ENCODE data around the gene NAALADL1. TPM values are rescaled to one million over a fixed set of nuclear protein-coding genes. Genes with fewer than 3 reads are reported as not detected.

Gene NAALADL1
- total RNA-seq, 1 experiment from 2014 or later, result not detected

GRCh38 chr11:65087216-65087615, 28.9 kb upstream of the NAALADL1 start:
- no peak for DNase-seq
- Histone ChIP-seq H3K9me3 (replicated peaks) (no peaks in the 10 kb centered on the region), H3K36me3 (peaks cover 6% of the 10 kb centered on the region; the same call in 1 of the 2 replicates), H3K4me1 (peaks cover 5% of the 10 kb centered on the region), H3K27me3 (no peaks in the 10 kb centered on the region), H3K27ac (no peak overlapping the region), H3K4me3 (no peak overlapping the region)

GRCh38 chr11:65086809-65087208, 28.5 kb upstream of the NAALADL1 start:
- H3K4me3 ChIP-seq, result no peak overlapping the region

GRCh38 chr11:65085446-65085845, 27.1 kb upstream of the NAALADL1 start:
- H3K27me3 ChIP-seq, result no peaks in the 10 kb centered on the region
- no peaks in the 10 kb centered on the region for H3K9me3 ChIP-seq (replicated peaks)
- peaks cover 18% of the 10 kb centered on the region for H3K36me3 ChIP-seq
- no peak overlapping the region for H3K27ac ChIP-seq
- H3K4me3 ChIP-seq, result no peak overlapping the region
- DNase-seq, result no peak
- H3K4me1 ChIP-seq, result peaks cover 5% of the 10 kb centered on the region

More at GRCh38 chr11:65086809-65087208, 28.5 kb upstream of the NAALADL1 start:
- no peak for DNase-seq
- no peaks in the 10 kb centered on the region for H3K27me3 ChIP-seq
- H3K27ac ChIP-seq, result no peak overlapping the region
- H3K36me3 ChIP-seq, result peaks cover 8% of the 10 kb centered on the region; the same call in 1 of the 2 replicates
- peaks cover 5% of the 10 kb centered on the region for H3K4me1 ChIP-seq
- no peaks in the 10 kb centered on the region for H3K9me3 ChIP-seq (replicated peaks)

DNA sequence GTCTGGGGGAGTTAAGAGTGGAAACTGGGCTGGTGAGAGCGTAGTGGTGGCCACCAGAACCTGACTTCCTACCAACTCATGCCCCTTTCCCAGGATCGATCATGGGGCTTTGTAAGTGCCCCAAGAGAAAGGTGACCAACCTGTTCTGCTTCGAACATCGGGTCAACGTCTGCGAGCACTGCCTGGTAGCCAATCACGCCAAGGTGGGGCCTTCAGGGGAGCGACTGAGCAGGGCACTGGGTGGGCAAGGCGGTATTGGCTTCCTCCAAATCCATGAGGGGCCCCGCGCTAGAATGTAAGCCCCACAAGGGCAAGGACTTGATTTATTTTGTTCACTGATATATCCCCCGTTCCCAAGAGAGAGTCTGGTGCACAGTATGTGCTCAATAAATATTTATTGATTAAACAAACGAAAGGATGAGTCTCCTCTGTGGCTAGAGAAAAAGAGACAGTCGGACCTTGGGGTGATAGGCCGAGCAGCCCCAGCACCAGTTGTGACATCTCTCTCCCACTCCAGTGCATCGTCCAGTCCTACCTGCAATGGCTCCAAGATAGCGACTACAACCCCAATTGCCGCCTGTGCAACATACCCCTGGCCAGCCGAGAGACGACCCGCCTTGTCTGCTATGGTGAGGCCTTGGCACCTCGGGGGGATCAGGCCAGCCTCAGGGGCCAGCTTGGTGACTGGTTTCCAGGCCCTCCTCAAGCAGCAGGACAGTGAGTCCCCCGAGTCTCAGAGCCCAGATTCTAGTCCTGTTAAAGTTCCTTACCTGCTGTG, 26.4 kb upstream of the NAALADL1 start:
- DNase-seq, result no peak
- Histone ChIP-seq H3K4me3 (peak overlapping the region; percentile 84), H3K27ac (peak overlapping the region; percentile 83), H3K36me3 (peaks cover 22% of the 10 kb centered on the region), H3K4me1 (peaks cover 5% of the 10 kb centered on the region), H3K27me3 (no peaks in the 10 kb centered on the region), H3K9me3 (replicated peaks) (no peaks in the 10 kb centered on the region)

DNA sequence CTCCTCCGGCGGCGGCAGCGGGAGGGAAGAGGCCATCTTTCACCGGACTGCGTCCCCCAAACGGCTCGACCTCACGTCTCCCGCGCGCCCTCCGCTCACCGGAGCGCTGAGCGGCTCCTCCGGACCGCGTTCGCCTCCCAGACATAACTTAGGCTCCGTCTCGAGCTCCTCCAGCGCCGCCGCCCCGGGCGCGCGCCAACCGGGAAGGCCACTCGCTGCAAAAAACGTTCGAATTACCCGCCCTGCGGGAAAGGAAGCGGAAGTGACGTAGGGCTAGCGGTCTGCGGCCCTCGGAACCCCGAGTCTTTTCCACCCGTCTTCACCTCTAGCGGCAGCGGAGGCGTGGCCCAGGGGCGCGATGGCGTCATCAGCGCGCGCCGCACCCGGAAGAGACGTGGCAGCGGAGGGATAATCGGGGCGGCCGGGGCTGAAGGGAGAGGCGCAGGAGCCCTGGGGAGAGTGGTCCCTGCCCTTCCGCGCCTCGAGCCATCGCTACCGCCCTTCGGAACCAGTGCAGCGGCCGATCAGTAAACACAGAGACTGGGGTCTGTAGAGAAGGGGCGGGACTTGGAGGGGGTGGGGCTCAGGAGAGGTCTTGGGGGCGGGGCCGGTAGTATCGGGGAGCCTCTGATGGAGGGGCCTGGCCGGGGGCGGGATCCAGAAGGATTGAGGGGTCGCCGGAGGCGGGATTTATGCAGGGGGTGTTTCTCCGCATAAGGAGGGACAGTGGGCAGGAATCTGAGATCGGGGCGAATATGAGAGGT, 25.7 kb upstream of the NAALADL1 start, which contains the start of the genes CDCA5 and ZFPL1:
Gene CDCA5, minus strand, starts transcription at position 207 of the 764 bp plus-strand sequence. Its CDS starts 62 bp downstream, at position 145.
Gene ZFPL1, plus strand, starts transcription at position 389 of the 764 bp plus-strand sequence. CDS start 477 bp downstream, outside the sequence.
- peaks cover 5% of the 10 kb centered on the region for H3K4me1 ChIP-seq
- peaks cover 28% of the 10 kb centered on the region for H3K36me3 ChIP-seq
- H3K27ac ChIP-seq, result peak within 1 kb of the TSS; percentile 83
- peak within 1 kb of the TSS; percentile 84 for H3K4me3 ChIP-seq
- no peaks in the 10 kb centered on the region for H3K9me3 ChIP-seq (replicated peaks)
- DNase-seq, result peak; percentile 93 to 95
- H3K27me3 ChIP-seq, result no peaks in the 10 kb centered on the region

GRCh38 chr11:65083134-65083833, 24.9 kb upstream of the NAALADL1 start:
- H3K4me1 ChIP-seq, result peaks cover 5% of the 10 kb centered on the region
- no peak for DNase-seq
- peak overlapping the region; percentile 83 for H3K27ac ChIP-seq
- peaks cover 36% of the 10 kb centered on the region for H3K36me3 ChIP-seq
- H3K9me3 ChIP-seq (replicated peaks), result no peaks in the 10 kb centered on the region
- no peaks in the 10 kb centered on the region for H3K27me3 ChIP-seq
- H3K4me3 ChIP-seq, result peak overlapping the region; percentile 84

- H3K36me3 ChIP-seq, result peaks cover 53% of the 10 kb centered on the region
Measured at GRCh38 chr11:65078786-65079342, 20.5 kb upstream of the NAALADL1 start.

GRCh38 chr11:65078151-65078550, 19.8 kb upstream of the NAALADL1 start:
- H3K4me1 ChIP-seq, result peaks cover 5% of the 10 kb centered on the region
- no peaks in the 10 kb centered on the region for H3K9me3 ChIP-seq (replicated peaks)
- H3K36me3 ChIP-seq, result peaks cover 53% of the 10 kb centered on the region
- H3K27ac ChIP-seq, result no peak overlapping the region
- no peak overlapping the region for H3K4me3 ChIP-seq
- H3K27me3 ChIP-seq, result no peaks in the 10 kb centered on the region
- peak; percentile 23 to 54 for DNase-seq

More at GRCh38 chr11:65078786-65079342, 20.5 kb upstream of the NAALADL1 start:
- Histone ChIP-seq H3K9me3 (replicated peaks) (no peaks in the 10 kb centered on the region), H3K4me3 (no peak overlapping the region), H3K4me1 (peaks cover 5% of the 10 kb centered on the region), H3K27me3 (no peaks in the 10 kb centered on the region), H3K27ac (no peak overlapping the region)
- no peak for DNase-seq

DNA sequence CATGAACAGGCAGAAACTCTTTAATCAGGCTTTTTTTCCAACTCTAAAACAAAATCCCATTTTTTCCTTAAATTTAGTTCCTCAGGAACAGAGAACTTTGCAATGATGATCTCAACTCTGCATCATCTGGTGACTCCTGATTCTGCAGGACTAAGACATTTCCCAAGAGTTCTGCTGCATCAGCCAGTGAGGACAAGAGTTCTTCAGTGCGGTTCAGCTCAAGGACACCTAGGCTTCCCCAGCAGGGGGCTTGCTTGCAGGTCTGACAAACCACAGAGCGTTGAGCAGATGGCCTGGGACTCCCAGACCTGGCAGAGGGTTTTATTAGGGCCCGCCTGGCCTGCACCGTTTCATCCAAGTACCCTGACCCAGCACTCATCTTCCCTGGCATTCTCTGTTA, 19.1 kb upstream of the NAALADL1 start:
- no peak for DNase-seq
- Histone ChIP-seq H3K27me3 (no peaks in the 10 kb centered on the region), H3K27ac (no peak overlapping the region), H3K36me3 (peaks cover 48% of the 10 kb centered on the region), H3K4me3 (no peak overlapping the region), H3K4me1 (no peaks in the 10 kb centered on the region; the same call in 1 of the 2 replicates), H3K9me3 (replicated peaks) (no peaks in the 10 kb centered on the region)

DNA sequence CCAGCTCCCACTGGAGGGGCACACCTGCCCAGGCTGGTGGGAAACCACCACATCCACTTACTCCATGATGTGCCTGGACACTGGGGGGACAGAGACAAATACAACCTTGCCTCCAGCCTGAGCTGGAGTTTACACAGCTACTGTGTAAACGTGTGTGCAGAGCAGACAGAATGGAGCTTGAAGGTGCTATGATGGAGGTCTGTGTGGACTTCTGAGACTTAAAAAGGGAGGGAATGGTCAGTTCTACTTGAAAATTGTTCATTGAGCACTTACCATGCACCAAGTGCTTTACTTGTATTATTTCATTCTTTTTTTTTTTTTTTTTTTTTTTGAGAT, 14.2 kb upstream of the NAALADL1 start:
- DNase-seq, result no peak
- H3K9me3 ChIP-seq (replicated peaks), result no peaks in the 10 kb centered on the region
- peaks cover 11% of the 10 kb centered on the region; the same call in 1 of the 2 replicates for H3K36me3 ChIP-seq
- H3K27me3 ChIP-seq, result peaks cover 5% of the 10 kb centered on the region; the same call in 1 of the 2 replicates
- H3K27ac ChIP-seq, result no peak overlapping the region
- H3K4me1 ChIP-seq, result no peaks in the 10 kb centered on the region
- no peak overlapping the region for H3K4me3 ChIP-seq

GRCh38 chr11:65071907-65072630, 13.7 kb upstream of the NAALADL1 start:
- H3K9me3 ChIP-seq (replicated peaks), result no peaks in the 10 kb centered on the region
- H3K27ac ChIP-seq, result no peak overlapping the region
- H3K4me1 ChIP-seq, result no peaks in the 10 kb centered on the region
- DNase-seq, result no peak
- H3K4me3 ChIP-seq, result no peak overlapping the region
- H3K36me3 ChIP-seq, result peaks cover 6% of the 10 kb centered on the region; the same call in 1 of the 2 replicates
- H3K27me3 ChIP-seq, result peaks cover 10% of the 10 kb centered on the region; the same call in 1 of the 2 replicates

- no peak for DNase-seq
- Histone ChIP-seq H3K36me3 (no peaks in the 10 kb centered on the region), H3K9me3 (replicated peaks) (no peaks in the 10 kb centered on the region)
Measured at GRCh38 chr11:65069217-65069616, 10.9 kb upstream of the NAALADL1 start.

DNA sequence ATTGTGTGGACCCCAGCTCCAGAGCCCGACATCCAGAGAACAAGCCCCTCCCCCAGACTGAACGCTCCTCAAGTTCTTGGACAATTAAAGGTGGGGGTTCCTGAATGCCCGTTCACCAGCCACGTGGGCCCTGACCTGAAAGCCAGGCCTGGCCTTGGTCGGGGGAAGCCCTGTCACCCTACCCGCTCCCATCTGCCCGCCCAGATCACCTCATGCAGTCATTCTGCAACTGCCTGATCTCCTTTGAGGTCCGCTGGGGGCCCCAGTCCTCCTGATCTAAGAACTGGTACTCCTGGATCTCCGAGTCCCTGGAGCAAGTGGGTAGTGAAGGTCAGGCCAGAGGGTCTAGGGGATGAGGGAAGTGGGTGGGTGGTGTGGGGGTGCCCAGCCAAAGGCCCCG, 9.1 kb upstream of the NAALADL1 start:
- no peaks in the 10 kb centered on the region for H3K4me1 ChIP-seq
- H3K36me3 ChIP-seq, result no peaks in the 10 kb centered on the region
- H3K4me3 ChIP-seq, result no peak overlapping the region
- peaks cover 11% of the 10 kb centered on the region; the same call in 1 of the 2 replicates for H3K27me3 ChIP-seq
- H3K9me3 ChIP-seq (replicated peaks), result no peaks in the 10 kb centered on the region
- no peak for DNase-seq
- no peak overlapping the region for H3K27ac ChIP-seq

More at GRCh38 chr11:65069217-65069616, 10.9 kb upstream of the NAALADL1 start:
- Histone ChIP-seq H3K27me3 (peaks cover 11% of the 10 kb centered on the region; the same call in 1 of the 2 replicates), H3K4me1 (no peaks in the 10 kb centered on the region), H3K4me3 (no peak overlapping the region), H3K27ac (no peak overlapping the region)
